OCI-M1 (cell line): ENCODE results near the gene PPP1R27.

ENCODE experiments used
- DNase-seq: peaks from one replicate; lab custom pipeline; 2025; lab: John Stamatoyannopoulos, UW

The PPP1R27 gene

GRCh38 chr17:81804559-81805399 lies 30.1 kb downstream of the PPP1R27 start:
- DNase-seq: no peak

GRCh38 chr17:81803728-81804558 lies 30.9 kb downstream of the PPP1R27 start, which contains the start of gene GCGR:
Gene GCGR (plus strand): TSS chr17:81804150. CDS start chr17:81809019, 4,869 bp downstream.
- no peak for DNase-seq

- no peak for DNase-seq
These were observed 31.8 kb downstream of the PPP1R27 start for GRCh38 chr17:81802856-81803643.

GRCh38 chr17:81802048-81802758 lies 32.6 kb downstream of the PPP1R27 start:
- DNase-seq: no peak

GRCh38 chr17:81801327-81801726 lies 33.5 kb downstream of the PPP1R27 start:
- no peak for DNase-seq

GRCh38 chr17:81794509-81794908 lies 40.3 kb downstream of the PPP1R27 start:
- peak; percentile 31 for DNase-seq

GRCh38 chr17:81794074-81794476 lies 40.8 kb downstream of the PPP1R27 start:
- DNase-seq: no peak

GRCh38 chr17:81792675-81793615 lies 41.9 kb downstream of the PPP1R27 start:
- no peak for DNase-seq
